ENCODE data around the gene MAEA. TPM values are rescaled to one million over a fixed set of nuclear protein-coding genes. Genes with fewer than 3 reads are reported as not detected.

MAEA gene
- total and polyA plus RNA-seq, 2 of the 8 experiments (the other 6 are each of a cell fraction or from before 2014, with no cell fraction given) = 75.8 to 133 TPM

GRCh38 chr4:1310031-1310795, 20.5 kb downstream of the MAEA start (continued):
- no peak for TF ChIP-seq CTCF (IDR thresholded peaks at IDR 0.05; ENCODE audit: control extremely low read depth in 1 of 3, insufficient read depth in 1 of 3, low read depth in 1 of 3, low read length in 3 of 3)
- no peak for TF ChIP-seq CEBPB (IDR thresholded peaks at IDR 0.05; ENCODE audit: low read depth, low read length)
- TF ChIP-seq EP300 (IDR thresholded peaks at IDR 0.05; ENCODE audit: borderline replicate concordance in 1 of 2, low read depth in 2 of 2, low read length in 2 of 2) = no peak
- no peak for TF ChIP-seq BRCA1 (IDR thresholded peaks at IDR 0.05; ENCODE audit: low read depth, low read length)
- TF ChIP-seq CHD1 (IDR thresholded peaks at IDR 0.05; ENCODE audit: low read depth, low read length) = no peak
- no peak for TF ChIP-seq SP1 (IDR thresholded peaks at IDR 0.05; ENCODE audit: low read depth, low read length)

All from H1 (cell line).